Endothelial cell of umbilical vein (primary cell): ENCODE data around the gene LRRFIP2. TPM values are rescaled to one million over a fixed set of nuclear protein-coding genes. Genes with fewer than 3 reads are reported as not detected.

Source experiments
- BruUV-seq: library from RNA; stranded (reverse); fragments of 400-500 nt; replicated peaks from 2 replicates; lab custom pipeline; 2021; lab: Mats Ljungman, UMichigan
- CTCF ChIA-PET: fragments of 300-600, 350-600 bp; sonication (Branson Sonifier 250); formaldehyde crosslinking; loops from one replicate; lab custom pipeline; 2021; ENCODE audit warnings: antibody characterized with exemption, inconsistent platforms; lab: Charles Lee
- POLR2A ChIA-PET: fragments of 300-600, 350-600 bp; sonication (Branson Sonifier 250); formaldehyde crosslinking; loops from one replicate; lab custom pipeline; 2021; ENCODE audit warnings: antibody characterized with exemption, inconsistent platforms; lab: Charles Lee
- DNase-seq: peaks from one replicate; pipeline ENCODE4 v3.0.0-alpha.2; 2011; ENCODE audit warnings: low read depth, low spot score
- FAIRE-seq: peaks from 2 replicates; lab custom pipeline; 2011; peaks lifted over from hg19 to GRCh38; lab: Jason Lieb, UNC
- H2AFZ ChIP-seq: 2 replicates; pipeline ENCODE4 v1.6.0; 2012; ENCODE audit warnings: low read depth, low read length, control low read depth, inconsistent platforms
- H3K27ac ChIP-seq: 2 replicates; pipeline ENCODE4 v1.5.1; 2011; ENCODE audit warnings: low read depth, mild to moderate bottlenecking, control low read depth, low read length, moderate library complexity; ENCODE audit not compliant: insufficient read depth
- H3K27me3 ChIP-seq, 2 experiments: 2 replicates each; pipeline versions ENCODE4 v1.6.0 to v1.6.1; 2011; ENCODE audit warnings: low read length in 2 of 2, mixed read lengths in 1 of 2; ENCODE audit not compliant: control insufficient read depth in 2 of 2, insufficient read depth in 2 of 2
- H3K36me3 ChIP-seq, 2 experiments: 2 replicates in 1 of 2; 3 replicates in 1 of 2; pipeline ENCODE4 v1.5.1; 2011; ENCODE audit warnings: low read length in 2 of 2, mild to moderate bottlenecking in 1 of 2, moderate library complexity in 1 of 2; ENCODE audit not compliant: control insufficient read depth in 2 of 2, insufficient read depth in 2 of 2; ENCODE audit errors: extremely low read depth in 1 of 2
- H3K4me1 ChIP-seq: 3 replicates; pipeline ENCODE4 v1.5.1; 2011; ENCODE audit warnings: mild to moderate bottlenecking, low read length; ENCODE audit not compliant: control insufficient read depth, insufficient read depth; ENCODE audit errors: extremely low read depth
- H3K4me2 ChIP-seq: 2 replicates; pipeline ENCODE4 v1.6.1; 2011; ENCODE audit warnings: low read length, control low read depth, mixed read lengths; ENCODE audit not compliant: insufficient read depth
- H3K4me3 ChIP-seq, 3 experiments: fragments of 200-600 bp in 1 of 3; sonication (generic), shearing (Covaris generic) in 1 of 3; replicated peaks in 1 of 3; 2 replicates each; pipeline ENCODE4 v1.5.1; 2011 to 2016; ENCODE audit warnings: control low read depth in 3 of 3, low read length in 3 of 3, mild to moderate bottlenecking in 2 of 3, inconsistent platforms in 1 of 3, low read depth in 1 of 3, moderate library complexity in 1 of 3; ENCODE audit not compliant: insufficient read depth in 1 of 3
- H3K79me2 ChIP-seq: 2 replicates; pipeline ENCODE4 v1.6.0; 2012; ENCODE audit warnings: low read length, inconsistent platforms; ENCODE audit not compliant: control insufficient read depth, insufficient read depth
- H3K9ac ChIP-seq: replicated peaks from 2 replicates; pipeline ENCODE3; 2011; ENCODE audit warnings: low read length, control low read depth; ENCODE audit not compliant: insufficient read depth; ENCODE audit errors: extremely low read depth
- H3K9me1 ChIP-seq: replicated peaks from 3 replicates; pipeline ENCODE4 v1.6.0; 2011; ENCODE audit warnings: mild to moderate bottlenecking, low read length; ENCODE audit not compliant: control insufficient read depth, insufficient read depth; ENCODE audit errors: extremely low read depth
- H3K9me3 ChIP-seq: replicated peaks from 2 replicates; pipeline ENCODE4 v1.5.1; 2012; ENCODE audit warnings: low read length, inconsistent platforms; ENCODE audit not compliant: control insufficient read depth, insufficient read depth
- H4K20me1 ChIP-seq: replicated peaks from 2 replicates; pipeline ENCODE3; 2011; ENCODE audit warnings: mild to moderate bottlenecking, low read length; ENCODE audit not compliant: control insufficient read depth, insufficient read depth; ENCODE audit errors: extremely low read depth
- EZH2 ChIP-seq: IDR thresholded peaks from 2 replicates; pipeline ENCODE4 v1.6.1; 2012; ENCODE audit warnings: borderline replicate concordance, low read depth, mild to moderate bottlenecking, moderate library complexity, low read length, inconsistent platforms; ENCODE audit not compliant: severe bottlenecking
- FOS ChIP-seq: IDR thresholded peaks from 2 replicates; pipeline ENCODE4 v1.6.1; 2011; ENCODE audit warnings: mild to moderate bottlenecking, low read length, moderate library complexity, borderline replicate concordance; ENCODE audit not compliant: insufficient read depth
- GATA2 ChIP-seq: IDR thresholded peaks from 2 replicates; pipeline ENCODE4 v1.7.0; 2011; ENCODE audit warnings: low read depth, mild to moderate bottlenecking, moderate library complexity, mixed read lengths, low read length; ENCODE audit not compliant: insufficient read length, insufficient read depth
- JUN ChIP-seq: IDR thresholded peaks from 2 replicates; pipeline ENCODE4 v1.6.1; 2011; ENCODE audit warnings: borderline replicate concordance, low read depth; ENCODE audit not compliant: insufficient read length, insufficient read depth
- MYC ChIP-seq: IDR thresholded peaks from one replicate; pipeline ENCODE4 v1.6.1; 2011; ENCODE audit warnings: mild to moderate bottlenecking, low read depth, low read length
- POLR2A ChIP-seq: IDR thresholded peaks from 2 replicates; pipeline ENCODE4 v1.6.1; 2012; ENCODE audit warnings: low read depth, mild to moderate bottlenecking, control low read depth, low read length
- POLR2AphosphoS5 ChIP-seq: IDR thresholded peaks from 2 replicates; pipeline ENCODE4 v1.6.1; 2012; ENCODE audit warnings: low read depth, mild to moderate bottlenecking, control low read depth, low read length, moderate library complexity; ENCODE audit not compliant: insufficient read depth
- dilution Hi-C: fragments of 300-500 bp; cut with MboI; formaldehyde crosslinking; loops from one replicate; pipeline ENCODE4 v1.15.0; 2019; ENCODE audit warnings: low sequenced_read_pairs; ENCODE audit not compliant: extremely low pct_ligation_motif_present
- intact Hi-C: fragments of 100-400 bp; cut with micrococcal nuclease; formaldehyde crosslinking; loops from one replicate; pipeline ENCODE4 v1.10.0; 2022
- polyA plus RNA-seq, 4 experiments: library from polyadenylated mRNA; depleted of rRNA in 3 of 4; stranded (reverse) in 3 of 4; unstranded in 1 of 4; fragments of >200 nt; gene quantifications; 2 replicates each; pipeline versions ENCODE4 v1.2.1 to v1.2.3, GENCODE V29; 2011 to 2012; ENCODE audit warnings: missing spikeins in 1 of 4
- total RNA-seq: library from RNA; stranded (reverse); gene quantifications from 2 replicates; pipeline ENCODE4 v1.2.3, GENCODE V29; 2021
- TF ChIP-seq, protein P1 (sequence below), 2 donors: IDR thresholded peaks; 1 replicate in 1 of 2; 2 replicates in 1 of 2; pipeline ENCODE4 v1.5.1; 2011; ENCODE audit warnings: low read length in 2 of 2, mild to moderate bottlenecking in 2 of 2, moderate library complexity in 2 of 2, control low read depth in 1 of 2, inconsistent platforms in 1 of 2, low read depth in 1 of 2; ENCODE audit not compliant: insufficient read depth in 1 of 2; ENCODE audit errors: extremely low read depth in 1 of 2
- TF ChIP-seq, protein P2 (sequence below): IDR thresholded peaks from 2 replicates; pipeline ENCODE4 v1.6.1; 2011; ENCODE audit not compliant: insufficient read depth, insufficient read length

Gene LRRFIP2
- total and polyA plus RNA-seq, 2 donors (not counting 3 experiments of a cell fraction or from before 2014, with no cell fraction given), result 20.8 to 78.9 TPM

DNA sequence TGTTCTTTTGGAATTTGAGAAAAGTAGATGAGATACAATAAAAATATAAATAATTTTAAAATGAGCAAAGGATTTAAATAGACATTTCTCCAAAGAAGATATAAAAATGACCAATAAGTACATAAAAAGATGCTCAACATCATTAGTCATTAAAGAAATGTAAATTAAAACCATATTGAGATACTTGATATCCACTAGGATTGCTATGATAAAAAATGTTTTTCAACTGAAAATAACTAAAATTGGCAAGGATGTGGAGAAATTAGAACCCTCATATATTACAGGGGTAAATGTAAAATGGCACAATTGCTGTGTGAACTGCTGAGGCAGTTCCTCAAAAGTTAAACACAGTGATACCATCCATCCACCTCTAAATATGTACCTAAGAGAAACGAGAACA is 38.8 kb downstream of the LRRFIP2 start:
- Histone ChIP-seq H3K4me3 (no peak overlapping the region), H3K9me1 (no peaks in the 10 kb centered on the region), H3K36me3 (no peaks in the 10 kb centered on the region), H3K4me2 (no peak overlapping the region), H4K20me1 (no peaks in the 10 kb centered on the region), H3K27me3 (no peaks in the 10 kb centered on the region), H3K9me3 (no peaks in the 10 kb centered on the region), H3K79me2 (peaks cover 46% of the 10 kb centered on the region), H3K4me1 (peaks cover 23% of the 10 kb centered on the region), H3K9ac (no peak overlapping the region), H3K27ac (no peak overlapping the region), H2AFZ (no peak overlapping the region)
- DNase-seq (no peak), FAIRE-seq (no peak)
- POLR2A ChIA-PET, result no interaction called here
- CTCF ChIA-PET, result no interaction called here
- intact Hi-C loops, result no loop called here
- dilution Hi-C loops, result no loop called here
- BruUV-seq, result no TSS peak
- TF ChIP-seq POLR2AphosphoS5, result no peak
- TF ChIP-seq EZH2, result no peak
- TF ChIP-seq MYC, result no peak
- no peak for TF ChIP-seq GATA2

DNA sequence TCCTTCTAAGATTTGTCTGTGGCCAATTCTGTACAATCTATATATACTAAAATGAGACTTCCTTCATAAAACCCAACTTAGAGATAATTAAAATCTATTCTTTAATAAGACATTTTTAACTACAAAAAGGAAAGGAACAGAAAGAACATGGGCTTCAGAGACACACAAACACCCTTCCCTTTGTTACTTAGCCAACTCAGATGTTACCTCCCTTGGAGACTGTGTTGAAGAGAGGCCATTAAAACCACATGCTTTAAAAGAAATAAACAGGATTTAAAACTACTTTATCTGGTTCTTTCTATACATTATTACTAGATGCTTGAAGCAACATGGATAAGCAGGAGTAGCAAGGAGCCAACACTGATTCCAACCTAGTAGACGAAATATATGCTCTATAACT is 42.0 kb downstream of the LRRFIP2 start:
- Histone ChIP-seq H3K27me3 (no peaks in the 10 kb centered on the region), H3K9ac (peak overlapping the region; percentile 21), H2AFZ (no peak overlapping the region), H3K36me3 (no peaks in the 10 kb centered on the region), H3K4me3 (no peak overlapping the region), H3K4me1 (peaks cover 31% of the 10 kb centered on the region), H4K20me1 (no peaks in the 10 kb centered on the region), H3K9me1 (no peaks in the 10 kb centered on the region), H3K27ac (peak overlapping the region; percentile 40), H3K9me3 (no peaks in the 10 kb centered on the region), H3K79me2 (peaks cover 50% of the 10 kb centered on the region), H3K4me2 (peak overlapping the region; percentile 40)
- DNase-seq, result peak; percentile 37
- FAIRE-seq, result no peak
- dilution Hi-C loops, result no loop called here
- POLR2A ChIA-PET, result no interaction called here
- no TSS peak for BruUV-seq
- CTCF ChIA-PET, result interaction anchor here (1.2 to 1.5 kb wide), 2 partner anchors 11 to 42 kb away, joined by 4 to 7 read pairs; partner anchors contain the start of gene LRRFIP2
- TF ChIP-seq GATA2 (no peak), MYC (no peak), POLR2A (no peak), FOS (no peak), JUN (no peak), POLR2AphosphoS5 (no peak), EZH2 (no peak)
- TF ChIP-seq, protein P1, sequence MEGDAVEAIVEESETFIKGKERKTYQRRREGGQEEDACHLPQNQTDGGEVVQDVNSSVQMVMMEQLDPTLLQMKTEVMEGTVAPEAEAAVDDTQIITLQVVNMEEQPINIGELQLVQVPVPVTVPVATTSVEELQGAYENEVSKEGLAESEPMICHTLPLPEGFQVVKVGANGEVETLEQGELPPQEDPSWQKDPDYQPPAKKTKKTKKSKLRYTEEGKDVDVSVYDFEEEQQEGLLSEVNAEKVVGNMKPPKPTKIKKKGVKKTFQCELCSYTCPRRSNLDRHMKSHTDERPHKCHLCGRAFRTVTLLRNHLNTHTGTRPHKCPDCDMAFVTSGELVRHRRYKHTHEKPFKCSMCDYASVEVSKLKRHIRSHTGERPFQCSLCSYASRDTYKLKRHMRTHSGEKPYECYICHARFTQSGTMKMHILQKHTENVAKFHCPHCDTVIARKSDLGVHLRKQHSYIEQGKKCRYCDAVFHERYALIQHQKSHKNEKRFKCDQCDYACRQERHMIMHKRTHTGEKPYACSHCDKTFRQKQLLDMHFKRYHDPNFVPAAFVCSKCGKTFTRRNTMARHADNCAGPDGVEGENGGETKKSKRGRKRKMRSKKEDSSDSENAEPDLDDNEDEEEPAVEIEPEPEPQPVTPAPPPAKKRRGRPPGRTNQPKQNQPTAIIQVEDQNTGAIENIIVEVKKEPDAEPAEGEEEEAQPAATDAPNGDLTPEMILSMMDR (IDR thresholded peaks at IDR 0.05; ENCODE audit: extremely low read depth in 1 of 2, insufficient read depth in 1 of 2, low read depth in 1 of 2, low read length in 2 of 2), result no peak
- TF ChIP-seq, protein P2, sequence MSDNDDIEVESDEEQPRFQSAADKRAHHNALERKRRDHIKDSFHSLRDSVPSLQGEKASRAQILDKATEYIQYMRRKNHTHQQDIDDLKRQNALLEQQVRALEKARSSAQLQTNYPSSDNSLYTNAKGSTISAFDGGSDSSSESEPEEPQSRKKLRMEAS, result no peak
- intact Hi-C loops, result loop anchor here (5.0 kb wide), 2 partner anchors 35 to 65 kb away; no protein-coding TSS in a partner anchor
